Retinal pigment epithelial cell (primary cell): ENCODE results near the gene FMO3.

Experiments used
- DNase-seq: peaks from one replicate; pipeline ENCODE4 v3.0.0-alpha.2; 2010; ENCODE audit warnings: low read depth
- H3K4me3 ChIP-seq: 2 replicates; pipeline ENCODE4 v1.5.1; 2011; ENCODE audit warnings: mild to moderate bottlenecking, low read length, control low read depth, moderate library complexity
- TF ChIP-seq, protein P1 (sequence below): conservative IDR thresholded peaks from 2 replicates; pipeline ENCODE4 v1.5.1; 2011; ENCODE audit warnings: low read depth, low read length, control low read depth, inconsistent platforms

The FMO3 gene

DNA sequence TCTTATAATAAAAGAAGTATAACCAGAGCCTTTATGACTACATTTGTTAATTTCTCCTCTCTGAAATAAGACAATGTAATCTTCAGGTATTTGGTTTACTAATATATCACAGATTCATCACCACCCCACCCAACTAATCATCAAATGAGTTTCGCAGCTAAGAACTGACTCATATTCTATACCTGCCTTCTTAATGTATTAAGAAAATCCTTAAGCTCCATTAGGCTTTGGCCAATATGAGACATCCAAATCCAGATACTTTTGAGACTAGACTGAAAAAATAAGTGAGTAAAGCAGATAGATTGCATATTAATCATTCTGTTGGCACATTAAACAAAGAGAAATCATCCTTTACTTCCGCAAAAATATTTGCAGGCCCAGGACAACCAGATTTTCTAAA is 75.7 kb downstream of the FMO3 start:
- TF ChIP-seq, protein P1, sequence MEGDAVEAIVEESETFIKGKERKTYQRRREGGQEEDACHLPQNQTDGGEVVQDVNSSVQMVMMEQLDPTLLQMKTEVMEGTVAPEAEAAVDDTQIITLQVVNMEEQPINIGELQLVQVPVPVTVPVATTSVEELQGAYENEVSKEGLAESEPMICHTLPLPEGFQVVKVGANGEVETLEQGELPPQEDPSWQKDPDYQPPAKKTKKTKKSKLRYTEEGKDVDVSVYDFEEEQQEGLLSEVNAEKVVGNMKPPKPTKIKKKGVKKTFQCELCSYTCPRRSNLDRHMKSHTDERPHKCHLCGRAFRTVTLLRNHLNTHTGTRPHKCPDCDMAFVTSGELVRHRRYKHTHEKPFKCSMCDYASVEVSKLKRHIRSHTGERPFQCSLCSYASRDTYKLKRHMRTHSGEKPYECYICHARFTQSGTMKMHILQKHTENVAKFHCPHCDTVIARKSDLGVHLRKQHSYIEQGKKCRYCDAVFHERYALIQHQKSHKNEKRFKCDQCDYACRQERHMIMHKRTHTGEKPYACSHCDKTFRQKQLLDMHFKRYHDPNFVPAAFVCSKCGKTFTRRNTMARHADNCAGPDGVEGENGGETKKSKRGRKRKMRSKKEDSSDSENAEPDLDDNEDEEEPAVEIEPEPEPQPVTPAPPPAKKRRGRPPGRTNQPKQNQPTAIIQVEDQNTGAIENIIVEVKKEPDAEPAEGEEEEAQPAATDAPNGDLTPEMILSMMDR: no peak
- no peak for DNase-seq
- no peak overlapping the region for H3K4me3 ChIP-seq
